OCI-LY3 (cell line): ENCODE measurements around the gene DHRS11.

Experiments used
- EZH2phosphoT487 ChIP-seq: fragments of 200-600 bp; shearing (Covaris generic); IDR thresholded peaks from 2 replicates; pipeline ENCODE4 v1.6.1; 2018; ENCODE audit warnings: antibody characterized with exemption, mixed run types, low read depth
- TF ChIP-seq, protein P1 (sequence below): fragments of 200-600, 300-600 bp; sonication (generic); IDR thresholded peaks from 2 replicates; pipeline ENCODE4 v1.5.1; 2014; ENCODE audit warnings: antibody characterized with exemption, low read length, low read depth

GRCh38 chr17:36601303-36602029 lies 9.8 kb downstream of the DHRS11 start, which contains the start of gene MRM1:
- no peak for TF ChIP-seq EZH2phosphoT487
- TF ChIP-seq, protein P1, sequence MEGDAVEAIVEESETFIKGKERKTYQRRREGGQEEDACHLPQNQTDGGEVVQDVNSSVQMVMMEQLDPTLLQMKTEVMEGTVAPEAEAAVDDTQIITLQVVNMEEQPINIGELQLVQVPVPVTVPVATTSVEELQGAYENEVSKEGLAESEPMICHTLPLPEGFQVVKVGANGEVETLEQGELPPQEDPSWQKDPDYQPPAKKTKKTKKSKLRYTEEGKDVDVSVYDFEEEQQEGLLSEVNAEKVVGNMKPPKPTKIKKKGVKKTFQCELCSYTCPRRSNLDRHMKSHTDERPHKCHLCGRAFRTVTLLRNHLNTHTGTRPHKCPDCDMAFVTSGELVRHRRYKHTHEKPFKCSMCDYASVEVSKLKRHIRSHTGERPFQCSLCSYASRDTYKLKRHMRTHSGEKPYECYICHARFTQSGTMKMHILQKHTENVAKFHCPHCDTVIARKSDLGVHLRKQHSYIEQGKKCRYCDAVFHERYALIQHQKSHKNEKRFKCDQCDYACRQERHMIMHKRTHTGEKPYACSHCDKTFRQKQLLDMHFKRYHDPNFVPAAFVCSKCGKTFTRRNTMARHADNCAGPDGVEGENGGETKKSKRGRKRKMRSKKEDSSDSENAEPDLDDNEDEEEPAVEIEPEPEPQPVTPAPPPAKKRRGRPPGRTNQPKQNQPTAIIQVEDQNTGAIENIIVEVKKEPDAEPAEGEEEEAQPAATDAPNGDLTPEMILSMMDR, result no peak
